GM18507 (cell line): ENCODE data around the gene RTF1.

ENCODE experiments used
- DNase-seq: peaks from one replicate; pipeline ENCODE4 v3.0.0; 2011; ENCODE audit warnings: low read depth; ENCODE audit not compliant: insufficient read length; ENCODE audit errors: extremely low spot score
- FAIRE-seq: peaks from 2 replicates; lab custom pipeline; 2011; peaks lifted over from hg19 to GRCh38; lab: Jason Lieb, UNC

The RTF1 gene

DNA sequence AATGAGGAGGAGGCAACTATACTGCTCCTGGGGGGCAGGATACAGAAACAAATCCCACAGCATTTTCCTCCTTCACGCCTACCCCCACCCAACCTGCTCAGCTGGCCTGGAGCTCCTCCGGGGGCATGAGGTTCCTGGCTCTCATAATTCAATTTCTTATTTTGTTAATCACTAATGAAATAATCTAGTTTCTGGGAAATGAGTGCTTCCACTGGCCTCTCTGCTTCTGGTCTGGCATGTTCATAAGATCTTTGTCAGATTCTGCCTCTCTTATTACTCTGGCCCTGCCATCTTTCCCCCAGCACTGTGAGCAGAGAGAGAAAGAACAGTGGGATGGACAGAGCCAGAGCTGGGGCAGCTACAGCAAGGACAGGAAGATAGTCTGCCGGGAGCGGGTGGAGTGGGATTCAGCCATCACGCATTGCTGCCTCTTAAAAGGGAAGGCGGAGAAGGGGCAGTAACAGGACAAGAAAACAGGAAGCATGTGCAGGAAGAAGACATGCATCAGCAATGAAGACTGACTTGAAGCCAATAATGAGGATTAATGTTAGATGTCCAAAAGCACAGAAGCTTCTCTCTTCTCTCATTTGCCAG is 113.6 kb downstream of the RTF1 start:
- DNase-seq (no peak), FAIRE-seq (no peak)
